Suprapubic skin (tissue), 4 donors: ENCODE results near the gene IFFO2. TPM values are rescaled to one million over a fixed set of nuclear protein-coding genes. Genes with fewer than 3 reads are reported as not detected.

Experiments
- DNase-seq, 2 donors: peaks; one replicate each; pipeline ENCODE4 v3.0.0-alpha.2; 2019; ENCODE audit warnings: low spot score in 2 of 2
- H3K27ac ChIP-seq: fragments of 200-600 bp; sonication (generic); one replicate; pipeline ENCODE4 v1.5.1; 2019
- H3K27me3 ChIP-seq: fragments of 200-600 bp; sonication (generic); one replicate; pipeline ENCODE4 v1.5.1; 2019
- H3K36me3 ChIP-seq: fragments of 200-600 bp; sonication (generic); one replicate; pipeline ENCODE4 v1.5.1; 2019
- H3K4me1 ChIP-seq: fragments of 200-600 bp; sonication (generic); one replicate; pipeline ENCODE4 v1.5.1; 2019
- H3K4me3 ChIP-seq: fragments of 200-600 bp; sonication (generic); one replicate; pipeline ENCODE4 v1.5.1; 2019; ENCODE audit warnings: mild to moderate bottlenecking
- H3K9me3 ChIP-seq: fragments of 200-600 bp; sonication (generic); one replicate; pipeline ENCODE4 v1.5.1; 2019
- EP300 ChIP-seq: sonication (generic); formaldehyde crosslinking; IDR thresholded peaks from one replicate; pipeline ENCODE4 v1.6.1; 2017; ENCODE audit warnings: antibody characterized with exemption
- POLR2A ChIP-seq, 2 donors: fragments of 450-650 bp; IDR thresholded peaks; one replicate each; pipeline ENCODE4 v1.6.1; 2017; ENCODE audit warnings: antibody characterized with exemption in 2 of 2, mild to moderate bottlenecking in 2 of 2, moderate library complexity in 2 of 2
- POLR2AphosphoS5 ChIP-seq, 3 donors: sonication (generic); formaldehyde crosslinking; IDR thresholded peaks; one replicate each; pipeline ENCODE4 v1.6.1; 2017; ENCODE audit warnings: antibody characterized with exemption in 3 of 3
- WGBS: methylation state at CpG from one replicate; pipeline ENCODE4 v1.1.5; 2018; 5-methylcytosine and 5-hydroxymethylcytosine counted together
- total RNA-seq, 4 donors: library from RNA; depleted of rRNA; stranded (reverse); fragments of >200 nt; gene quantifications; one replicate each; pipeline ENCODE4 v1.1.0, GENCODE V29; 2016
- TF ChIP-seq, protein P1 (sequence below), 2 donors: fragments of 200-600 bp in 1 of 2; fragments of 450-650 bp in 1 of 2; sonication (generic) in 1 of 2; IDR thresholded peaks; one replicate each; pipeline ENCODE4 v1.5.1; 2016 to 2019; ENCODE audit warnings: antibody characterized with exemption in 2 of 2, mild to moderate bottlenecking in 1 of 2, moderate library complexity in 1 of 2

Gene IFFO2
- total RNA-seq, 4 donors from 2014 or later, result 327 to 569 (median 449) TPM

DNA sequence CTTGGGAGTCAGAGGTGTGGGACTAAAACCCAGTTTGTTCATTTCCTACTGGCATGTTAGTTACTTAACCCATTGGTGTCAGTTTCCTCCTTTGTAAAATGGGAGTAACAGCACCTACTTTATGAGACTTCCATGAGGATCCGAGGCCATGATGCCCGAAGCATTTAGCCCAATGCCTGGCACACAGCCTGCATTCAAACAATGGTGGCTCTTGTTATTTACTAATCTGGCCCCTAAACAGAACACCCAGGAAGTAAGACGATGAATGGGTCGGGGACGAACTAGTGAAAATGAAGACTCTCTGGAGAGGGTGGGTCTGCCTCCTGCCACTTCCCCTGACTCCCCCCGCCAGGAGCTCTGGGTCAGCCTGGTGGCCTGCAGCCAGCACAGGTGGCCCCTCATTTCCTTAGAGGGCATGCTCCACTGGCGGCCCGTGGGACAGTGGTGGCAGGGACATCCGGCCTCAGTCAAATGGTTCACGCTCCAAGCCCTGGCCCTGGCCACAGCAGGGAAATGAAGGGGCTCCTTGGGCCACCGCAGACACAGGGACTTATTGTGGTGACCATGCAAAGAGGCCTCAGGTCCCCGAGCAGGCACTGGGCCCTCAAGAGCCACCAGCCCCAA, 87.6 kb downstream of the IFFO2 start:
- Histone ChIP-seq H3K27ac (no peak overlapping the region), H3K36me3 (peaks cover 18% of the 10 kb centered on the region), H3K9me3 (no peaks in the 10 kb centered on the region), H3K27me3 (peaks cover 15% of the 10 kb centered on the region), H3K4me1 (no peaks in the 10 kb centered on the region), H3K4me3 (no peak overlapping the region)
- TF ChIP-seq, protein P1, sequence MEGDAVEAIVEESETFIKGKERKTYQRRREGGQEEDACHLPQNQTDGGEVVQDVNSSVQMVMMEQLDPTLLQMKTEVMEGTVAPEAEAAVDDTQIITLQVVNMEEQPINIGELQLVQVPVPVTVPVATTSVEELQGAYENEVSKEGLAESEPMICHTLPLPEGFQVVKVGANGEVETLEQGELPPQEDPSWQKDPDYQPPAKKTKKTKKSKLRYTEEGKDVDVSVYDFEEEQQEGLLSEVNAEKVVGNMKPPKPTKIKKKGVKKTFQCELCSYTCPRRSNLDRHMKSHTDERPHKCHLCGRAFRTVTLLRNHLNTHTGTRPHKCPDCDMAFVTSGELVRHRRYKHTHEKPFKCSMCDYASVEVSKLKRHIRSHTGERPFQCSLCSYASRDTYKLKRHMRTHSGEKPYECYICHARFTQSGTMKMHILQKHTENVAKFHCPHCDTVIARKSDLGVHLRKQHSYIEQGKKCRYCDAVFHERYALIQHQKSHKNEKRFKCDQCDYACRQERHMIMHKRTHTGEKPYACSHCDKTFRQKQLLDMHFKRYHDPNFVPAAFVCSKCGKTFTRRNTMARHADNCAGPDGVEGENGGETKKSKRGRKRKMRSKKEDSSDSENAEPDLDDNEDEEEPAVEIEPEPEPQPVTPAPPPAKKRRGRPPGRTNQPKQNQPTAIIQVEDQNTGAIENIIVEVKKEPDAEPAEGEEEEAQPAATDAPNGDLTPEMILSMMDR (IDR thresholded peaks at IDR 0.05), result no peak
- no peak for TF ChIP-seq POLR2A (IDR thresholded peaks at IDR 0.05)
- TF ChIP-seq EP300, result no peak
- no peak for TF ChIP-seq POLR2AphosphoS5 (IDR thresholded peaks at IDR 0.05)
- 69% methylated on average over 9 of the region's 12 CpGs for WGBS
- DNase-seq, result no peak

DNA sequence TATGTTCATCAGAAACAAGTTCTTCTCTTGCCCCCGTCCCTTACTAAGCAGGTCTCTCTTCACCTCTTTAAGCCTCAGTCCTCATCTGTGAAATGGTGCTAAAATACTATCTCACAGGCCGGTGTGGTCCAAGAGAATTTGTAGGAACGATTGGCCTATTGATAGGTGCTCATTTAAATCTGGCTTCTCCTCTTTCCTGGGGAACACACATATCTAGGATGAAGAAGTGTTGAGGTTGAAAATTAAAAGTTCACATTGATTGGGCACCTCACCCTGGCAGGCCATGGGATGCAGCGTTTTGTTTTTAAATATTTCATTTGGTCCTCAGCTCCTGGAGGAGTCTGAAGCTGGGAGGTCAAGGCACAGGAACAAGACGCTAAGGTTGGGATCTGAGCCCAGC, 88.1 kb downstream of the IFFO2 start:
- peaks cover 15% of the 10 kb centered on the region for H3K27me3 ChIP-seq
- no peaks in the 10 kb centered on the region for H3K9me3 ChIP-seq
- peaks cover 12% of the 10 kb centered on the region for H3K36me3 ChIP-seq
- H3K27ac ChIP-seq, result no peak overlapping the region
- no peaks in the 10 kb centered on the region for H3K4me1 ChIP-seq
- DNase-seq, result no peak
- 79% methylated on average over 5 of the region's 5 CpGs for WGBS
- TF ChIP-seq POLR2A (IDR thresholded peaks at IDR 0.05) (no peak), POLR2AphosphoS5 (IDR thresholded peaks at IDR 0.05) (no peak), EP300 (no peak)
- TF ChIP-seq, protein P1 (IDR thresholded peaks at IDR 0.05), result no peak
- H3K4me3 ChIP-seq, result no peak overlapping the region

DNA sequence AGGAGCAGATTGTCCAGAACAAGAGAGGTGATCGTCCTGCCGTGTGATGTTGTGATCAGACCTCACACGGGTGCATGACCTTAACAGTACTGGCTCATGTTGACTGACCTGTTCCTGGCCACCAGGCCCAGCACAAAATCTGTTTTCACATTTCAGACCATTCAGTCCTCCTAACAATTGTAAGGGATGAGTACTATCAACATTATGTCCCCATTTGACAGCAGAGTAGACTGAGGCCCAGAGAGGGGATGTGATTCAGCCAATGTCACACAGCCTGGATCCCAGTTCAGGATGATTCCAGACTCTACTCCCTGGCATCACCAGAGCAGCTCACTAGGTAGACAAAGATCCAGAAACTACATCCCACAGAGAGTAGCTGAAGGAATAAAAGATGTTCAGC, 89.6 kb downstream of the IFFO2 start:
- DNase-seq, result no peak
- Histone ChIP-seq H3K9me3 (no peaks in the 10 kb centered on the region), H3K4me3 (no peak overlapping the region), H3K36me3 (no peaks in the 10 kb centered on the region), H3K4me1 (no peaks in the 10 kb centered on the region), H3K27ac (no peak overlapping the region), H3K27me3 (peaks cover 15% of the 10 kb centered on the region)
- TF ChIP-seq EP300, result no peak
- no peak for TF ChIP-seq POLR2A (IDR thresholded peaks at IDR 0.05)
- TF ChIP-seq, protein P1 (IDR thresholded peaks at IDR 0.05), result no peak
- no peak for TF ChIP-seq POLR2AphosphoS5 (IDR thresholded peaks at IDR 0.05)
- 91% methylated on average over 3 of the region's 3 CpGs for WGBS

DNA sequence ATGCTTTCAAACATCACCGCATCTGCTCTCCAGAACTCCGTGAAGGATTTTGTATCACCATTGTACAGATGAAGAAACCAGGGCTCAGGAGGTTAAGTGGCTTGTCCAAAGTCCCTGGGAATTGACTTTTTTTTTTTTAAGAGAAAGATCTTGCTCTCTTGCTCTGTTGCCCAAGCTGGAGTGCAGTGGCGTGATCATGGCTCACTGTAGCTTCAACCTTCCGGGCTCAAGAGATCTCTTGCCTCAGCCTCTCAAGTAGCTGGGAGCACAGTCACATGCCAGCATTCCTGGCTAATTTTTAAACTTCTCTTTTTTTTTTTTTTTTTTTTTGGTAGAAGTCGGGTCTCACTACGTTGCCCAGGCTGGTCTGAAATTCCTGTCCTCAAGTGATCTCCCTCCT, 90.2 kb downstream of the IFFO2 start:
- no peak for TF ChIP-seq POLR2AphosphoS5 (IDR thresholded peaks at IDR 0.05)
- Histone ChIP-seq H3K27me3 (peaks cover 15% of the 10 kb centered on the region), H3K4me1 (no peaks in the 10 kb centered on the region), H3K4me3 (no peak overlapping the region), H3K27ac (no peak overlapping the region), H3K36me3 (no peaks in the 10 kb centered on the region), H3K9me3 (no peaks in the 10 kb centered on the region)
- DNase-seq, result no peak
- 83% methylated on average over 6 of the region's 6 CpGs for WGBS

DNA sequence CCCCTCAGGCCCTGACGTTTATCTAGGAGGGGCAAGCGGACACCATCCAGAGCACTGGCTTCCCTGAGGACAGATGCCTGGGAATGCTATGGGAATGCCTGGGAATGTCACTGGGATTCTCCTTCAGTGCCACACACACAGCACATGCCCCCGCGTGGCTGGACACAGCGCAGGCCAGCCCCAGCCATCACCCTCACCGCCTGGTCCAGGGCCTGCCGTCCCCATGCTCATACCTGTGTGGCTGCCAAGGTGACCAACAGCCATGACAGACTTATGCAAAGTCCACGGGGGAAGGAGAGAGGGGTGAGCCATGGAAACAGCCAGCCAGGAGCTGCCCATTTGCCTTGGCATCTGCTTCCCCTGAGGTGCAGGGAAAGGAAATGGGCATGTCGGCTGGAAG, 91.3 kb downstream of the IFFO2 start:
- no peaks in the 10 kb centered on the region for H3K9me3 ChIP-seq
- WGBS, result 52% methylated on average over 3 of the region's 9 CpGs
- no peak for DNase-seq
- H3K4me3 ChIP-seq, result no peak overlapping the region
- H3K36me3 ChIP-seq, result no peaks in the 10 kb centered on the region
- H3K27ac ChIP-seq, result no peak overlapping the region
- peaks cover 15% of the 10 kb centered on the region for H3K27me3 ChIP-seq
- no peak for TF ChIP-seq EP300
- TF ChIP-seq POLR2A (IDR thresholded peaks at IDR 0.05), result no peak
- TF ChIP-seq, protein P1 (IDR thresholded peaks at IDR 0.05), result no peak
- TF ChIP-seq POLR2AphosphoS5 (IDR thresholded peaks at IDR 0.05), result no peak
- no peaks in the 10 kb centered on the region for H3K4me1 ChIP-seq

DNA sequence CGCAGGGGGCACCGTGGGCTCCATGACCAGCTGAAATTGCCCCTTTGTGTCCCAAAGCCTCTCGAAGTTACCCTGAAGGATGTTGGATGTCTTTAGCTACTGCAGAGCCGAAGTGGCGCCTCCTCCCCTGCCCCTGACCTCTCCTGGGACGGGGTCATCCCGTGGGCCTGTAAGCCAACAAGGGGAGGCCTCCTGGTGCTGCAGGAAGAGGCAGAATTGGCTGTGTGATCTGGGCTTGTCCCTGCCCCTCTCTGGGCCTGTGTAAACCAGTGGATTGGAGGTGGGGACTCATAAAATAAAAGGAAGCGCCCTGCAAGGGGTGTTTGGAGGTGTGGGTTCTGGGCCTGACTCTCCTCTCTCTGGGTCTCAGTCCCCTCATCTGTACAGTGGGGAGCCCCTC, 94.9 kb downstream of the IFFO2 start:
- DNase-seq, result no peak
- 90% methylated on average over 7 of the region's 8 CpGs for WGBS
- no peak overlapping the region for H3K4me3 ChIP-seq
- H3K36me3 ChIP-seq, result no peaks in the 10 kb centered on the region
- no peak overlapping the region for H3K27ac ChIP-seq
- TF ChIP-seq POLR2AphosphoS5 (IDR thresholded peaks at IDR 0.05) (no peak), EP300 (no peak), POLR2A (IDR thresholded peaks at IDR 0.05) (no peak)
- TF ChIP-seq, protein P1 (IDR thresholded peaks at IDR 0.05), result no peak
- no peaks in the 10 kb centered on the region for H3K9me3 ChIP-seq
- no peaks in the 10 kb centered on the region for H3K4me1 ChIP-seq
- H3K27me3 ChIP-seq, result peaks cover 11% of the 10 kb centered on the region
